SK-N-SH (cell line): ENCODE results near the gene TIE1. TPM values are rescaled to one million over a fixed set of nuclear protein-coding genes. Genes with fewer than 3 reads are reported as not detected.

Source experiments
- polyA plus RNA-seq, 3 experiments: library from polyadenylated mRNA; depleted of rRNA; stranded (reverse); fragments of >200 nt; gene quantifications; 2 replicates each; pipeline ENCODE4 v1.2.3, GENCODE V29; 2012

Gene TIE1
- polyA plus RNA-seq, 1 of the 3 experiments (the other 2 are of a cell fraction), result 1.6 TPM

Other genes starting within 250 kb of the TIE1 start
- 134 and 146 TPM in 2 replicates for gene EBNA1BP2, start 128.7 kb upstream of the TIE1 start, polyA plus RNA-seq (2012; rRNA removed)
- 0.36 and 0.60 TPM in 2 replicates for gene CFAP57, start 128.7 kb upstream of the TIE1 start, polyA plus RNA-seq (2012; rRNA removed)
- gene TMEM125, start 31.0 kb upstream of the TIE1 start, polyA plus RNA-seq (2012; rRNA removed), result not detected in 2 replicates
- not detected in 2 replicates for gene C1orf210, start 15.4 kb upstream of the TIE1 start, polyA plus RNA-seq (2012; rRNA removed)
- gene MPL, start 36.8 kb downstream of the TIE1 start, polyA plus RNA-seq (2012; rRNA removed), result not detected in 2 replicates
- 56.1 and 82.7 TPM in 2 replicates for gene CDC20, start 58.0 kb downstream of the TIE1 start, polyA plus RNA-seq (2012; rRNA removed)
- gene ELOVL1, start 67.0 kb downstream of the TIE1 start, polyA plus RNA-seq (2012; rRNA removed), result 127 and 182 TPM in 2 replicates
- 33.7 and 42.9 TPM in 2 replicates for gene MED8, start 88.8 kb downstream of the TIE1 start, polyA plus RNA-seq (2012; rRNA removed)
- 11.1 and 12.9 TPM in 2 replicates for gene SZT2, start 88.9 kb downstream of the TIE1 start, polyA plus RNA-seq (2012; rRNA removed)
- 6.8 and 11.1 TPM in 2 replicates for gene HYI, start 152.9 kb downstream of the TIE1 start, polyA plus RNA-seq (2012; rRNA removed)
- 67.6 and 72.7 TPM in 2 replicates for gene PTPRF, start 229.9 kb downstream of the TIE1 start, polyA plus RNA-seq (2012; rRNA removed)